PC-9 (cell line): ENCODE measurements around the gene MRPS34.

ENCODE experiments used
- EZH2 ChIP-seq: fragments of 200-600 bp; sonication (generic); IDR thresholded peaks from 2 replicates; pipeline ENCODE4 v1.8.0; 2017; ENCODE audit warnings: antibody characterized with exemption, low read depth
- TF ChIP-seq, protein P1 (sequence below): fragments of 200-600 bp; sonication (generic); conservative IDR thresholded peaks from 2 replicates; pipeline ENCODE4 v1.6.1; 2017; ENCODE audit warnings: mixed run types, antibody characterized with exemption, mild to moderate bottlenecking, moderate library complexity

DNA sequence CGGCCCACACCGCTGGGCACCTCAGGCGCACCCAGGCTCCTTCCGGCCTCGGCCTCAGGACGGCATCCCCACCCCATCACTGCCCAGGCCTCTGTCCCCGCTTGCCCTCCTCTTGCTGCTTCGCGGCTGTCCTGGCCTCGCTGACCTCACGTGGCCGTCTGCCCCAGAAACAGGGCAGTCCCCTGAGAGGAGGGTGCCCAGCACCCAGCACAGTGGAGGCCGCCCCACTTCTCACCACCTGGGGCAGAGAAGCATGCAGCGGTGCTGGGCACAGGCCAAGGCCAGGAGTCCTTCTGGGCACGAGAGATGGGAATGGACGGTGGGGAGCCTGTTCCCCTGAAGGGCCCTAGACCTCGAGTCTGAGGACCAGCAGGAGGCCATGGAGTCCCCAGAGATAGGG, 44.8 kb upstream of the MRPS34 start:
- TF ChIP-seq, protein P1, sequence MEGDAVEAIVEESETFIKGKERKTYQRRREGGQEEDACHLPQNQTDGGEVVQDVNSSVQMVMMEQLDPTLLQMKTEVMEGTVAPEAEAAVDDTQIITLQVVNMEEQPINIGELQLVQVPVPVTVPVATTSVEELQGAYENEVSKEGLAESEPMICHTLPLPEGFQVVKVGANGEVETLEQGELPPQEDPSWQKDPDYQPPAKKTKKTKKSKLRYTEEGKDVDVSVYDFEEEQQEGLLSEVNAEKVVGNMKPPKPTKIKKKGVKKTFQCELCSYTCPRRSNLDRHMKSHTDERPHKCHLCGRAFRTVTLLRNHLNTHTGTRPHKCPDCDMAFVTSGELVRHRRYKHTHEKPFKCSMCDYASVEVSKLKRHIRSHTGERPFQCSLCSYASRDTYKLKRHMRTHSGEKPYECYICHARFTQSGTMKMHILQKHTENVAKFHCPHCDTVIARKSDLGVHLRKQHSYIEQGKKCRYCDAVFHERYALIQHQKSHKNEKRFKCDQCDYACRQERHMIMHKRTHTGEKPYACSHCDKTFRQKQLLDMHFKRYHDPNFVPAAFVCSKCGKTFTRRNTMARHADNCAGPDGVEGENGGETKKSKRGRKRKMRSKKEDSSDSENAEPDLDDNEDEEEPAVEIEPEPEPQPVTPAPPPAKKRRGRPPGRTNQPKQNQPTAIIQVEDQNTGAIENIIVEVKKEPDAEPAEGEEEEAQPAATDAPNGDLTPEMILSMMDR, result no peak
- TF ChIP-seq EZH2, result no peak
